Parathyroid adenoma (tissue), 2 donors: Measurements from ENCODE around the gene MAD2L1.
A peak's percentile ranks its signal among the peaks of the same experiment; 100 is the strongest.

Source experiments
- H2AFZ ChIP-seq: fragments of 300-600 bp; sonication (generic); one replicate; pipeline ENCODE4 v1.7.0; 2017; ENCODE audit warnings: antibody characterized with exemption, mild to moderate bottlenecking
- H3K27ac ChIP-seq: fragments of 300-600 bp; sonication (generic); one replicate; pipeline ENCODE4 v1.7.0; 2017
- H3K27me3 ChIP-seq: fragments of 300-600 bp; sonication (generic); one replicate; pipeline ENCODE4 v1.7.0; 2017; ENCODE audit warnings: low read length; ENCODE audit not compliant: control insufficient read depth, insufficient read depth
- H3K36me3 ChIP-seq: fragments of 300-600 bp; sonication (generic); one replicate; pipeline ENCODE4 v1.7.0; 2017; ENCODE audit warnings: low read length; ENCODE audit not compliant: control insufficient read depth, insufficient read depth
- H3K4me1 ChIP-seq: fragments of 300-600 bp; sonication (generic); one replicate; pipeline ENCODE4 v1.7.0; 2017; ENCODE audit warnings: control low read depth
- H3K4me2 ChIP-seq: fragments of 300-600 bp; sonication (generic); one replicate; pipeline ENCODE4 v1.7.0; 2017; ENCODE audit warnings: low read length
- H3K4me3 ChIP-seq: fragments of 300-600 bp; sonication (generic); one replicate; pipeline ENCODE4 v1.7.0; 2017; ENCODE audit warnings: low read depth, low read length
- H3K79me2 ChIP-seq: fragments of 300-600 bp; sonication (generic); one replicate; pipeline ENCODE4 v1.7.0; 2017; ENCODE audit warnings: control low read depth
- H3K9ac ChIP-seq: fragments of 300-600 bp; sonication (generic); one replicate; pipeline ENCODE4 v1.7.0; 2017; ENCODE audit warnings: mild to moderate bottlenecking
- H3K9me3 ChIP-seq: fragments of 300-600 bp; sonication (generic); one replicate; pipeline ENCODE4 v1.7.0; 2017; ENCODE audit warnings: low read length; ENCODE audit not compliant: control insufficient read depth
- TF ChIP-seq, protein P1 (sequence below): fragments of 300-600 bp; sonication (generic); IDR thresholded peaks from one replicate; pipeline ENCODE4 v1.7.0; 2017; ENCODE audit warnings: antibody characterized with exemption, mild to moderate bottlenecking
- donor health status: primary hyperparathyroidism.

MAD2L1 gene

DNA sequence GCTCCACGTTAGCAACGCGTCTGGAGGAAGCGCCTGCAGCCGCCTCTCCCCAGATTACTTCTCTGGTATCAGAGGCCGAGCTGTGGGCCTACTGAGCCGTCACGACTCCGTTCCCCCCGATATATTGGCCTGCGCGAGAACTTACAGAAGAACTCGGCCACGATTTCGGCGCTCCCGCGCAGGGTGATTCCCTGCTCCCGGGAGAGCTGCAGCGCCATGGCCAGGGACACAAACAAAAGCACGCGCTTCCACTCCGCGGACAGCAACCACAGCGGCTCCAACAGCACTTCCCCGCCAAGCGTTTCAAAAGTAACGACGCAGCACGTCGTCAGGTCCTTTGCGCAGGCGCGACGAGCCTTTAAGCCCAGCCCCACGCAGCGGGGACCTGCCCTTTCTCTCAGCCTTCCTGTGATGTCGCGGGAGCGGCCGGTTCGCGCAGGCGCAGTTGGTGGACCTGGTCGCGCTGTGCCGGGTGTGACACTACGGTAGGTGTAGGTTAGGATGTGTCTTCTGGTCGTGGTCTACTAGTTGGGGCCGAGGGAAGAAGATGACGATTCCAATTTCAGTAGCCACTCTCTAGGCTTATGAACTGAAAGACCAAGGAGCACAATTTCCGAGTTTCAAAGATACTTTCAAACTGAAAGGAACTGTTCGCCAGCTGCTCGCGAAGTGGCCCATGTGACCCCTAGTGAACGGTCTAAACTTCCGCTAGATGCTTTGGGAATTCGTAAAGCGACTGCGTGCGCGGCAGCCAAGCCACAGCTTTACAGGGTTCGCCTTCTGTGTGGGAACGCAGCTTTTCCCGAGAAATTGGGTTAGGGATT lies at the start of gene MAD2L1:
MAD2L1 (minus strand) TSS at position 332 of the 824 bp plus-strand sequence; CDS start at position 218, 114 bp downstream.
- Histone ChIP-seq H3K9ac (no peak within 1 kb of the TSS), H3K9me3 (no peaks in the 10 kb centered on the region), H3K27me3 (no peaks in the 10 kb centered on the region), H3K27ac (peak within 1 kb of the TSS; percentile 88), H3K4me2 (peak within 1 kb of the TSS; percentile 96), H2AFZ (peak within 1 kb of the TSS; percentile 93), H3K4me3 (peak within 1 kb of the TSS; percentile 87), H3K36me3 (no peaks in the 10 kb centered on the region), H3K79me2 (no peaks in the 10 kb centered on the region), H3K4me1 (no peaks in the 10 kb centered on the region)
- TF ChIP-seq, protein P1, sequence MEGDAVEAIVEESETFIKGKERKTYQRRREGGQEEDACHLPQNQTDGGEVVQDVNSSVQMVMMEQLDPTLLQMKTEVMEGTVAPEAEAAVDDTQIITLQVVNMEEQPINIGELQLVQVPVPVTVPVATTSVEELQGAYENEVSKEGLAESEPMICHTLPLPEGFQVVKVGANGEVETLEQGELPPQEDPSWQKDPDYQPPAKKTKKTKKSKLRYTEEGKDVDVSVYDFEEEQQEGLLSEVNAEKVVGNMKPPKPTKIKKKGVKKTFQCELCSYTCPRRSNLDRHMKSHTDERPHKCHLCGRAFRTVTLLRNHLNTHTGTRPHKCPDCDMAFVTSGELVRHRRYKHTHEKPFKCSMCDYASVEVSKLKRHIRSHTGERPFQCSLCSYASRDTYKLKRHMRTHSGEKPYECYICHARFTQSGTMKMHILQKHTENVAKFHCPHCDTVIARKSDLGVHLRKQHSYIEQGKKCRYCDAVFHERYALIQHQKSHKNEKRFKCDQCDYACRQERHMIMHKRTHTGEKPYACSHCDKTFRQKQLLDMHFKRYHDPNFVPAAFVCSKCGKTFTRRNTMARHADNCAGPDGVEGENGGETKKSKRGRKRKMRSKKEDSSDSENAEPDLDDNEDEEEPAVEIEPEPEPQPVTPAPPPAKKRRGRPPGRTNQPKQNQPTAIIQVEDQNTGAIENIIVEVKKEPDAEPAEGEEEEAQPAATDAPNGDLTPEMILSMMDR = no peak

DNA sequence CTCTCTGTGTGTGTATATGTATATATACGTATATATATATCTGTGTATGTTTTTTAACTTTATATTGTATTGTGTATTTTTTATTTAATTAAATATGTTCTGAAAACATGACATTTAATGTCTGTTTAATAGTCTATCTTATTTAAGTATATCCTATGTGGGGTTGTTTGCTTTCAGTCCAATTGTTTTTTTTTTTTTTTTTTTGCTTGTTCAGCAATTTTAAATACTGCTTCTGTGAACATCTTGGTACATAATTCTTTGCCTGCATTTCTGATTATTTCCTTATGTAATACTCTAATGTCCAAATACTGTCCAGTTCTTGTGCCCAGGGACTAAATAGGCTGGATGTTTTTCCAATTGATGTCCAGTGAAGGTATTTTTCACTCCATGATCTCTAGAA lies 45.1 kb upstream of the MAD2L1 start:
- H2AFZ ChIP-seq = no peak overlapping the region
- no peaks in the 10 kb centered on the region for H3K79me2 ChIP-seq
- H3K9me3 ChIP-seq = no peaks in the 10 kb centered on the region
- no peaks in the 10 kb centered on the region for H3K27me3 ChIP-seq
- H3K4me2 ChIP-seq = no peak overlapping the region
- H3K4me3 ChIP-seq = no peak overlapping the region
- H3K27ac ChIP-seq = no peak overlapping the region
- no peaks in the 10 kb centered on the region for H3K4me1 ChIP-seq
- TF ChIP-seq, protein P1 = no peak
- no peaks in the 10 kb centered on the region for H3K36me3 ChIP-seq
- H3K9ac ChIP-seq = no peak overlapping the region

DNA sequence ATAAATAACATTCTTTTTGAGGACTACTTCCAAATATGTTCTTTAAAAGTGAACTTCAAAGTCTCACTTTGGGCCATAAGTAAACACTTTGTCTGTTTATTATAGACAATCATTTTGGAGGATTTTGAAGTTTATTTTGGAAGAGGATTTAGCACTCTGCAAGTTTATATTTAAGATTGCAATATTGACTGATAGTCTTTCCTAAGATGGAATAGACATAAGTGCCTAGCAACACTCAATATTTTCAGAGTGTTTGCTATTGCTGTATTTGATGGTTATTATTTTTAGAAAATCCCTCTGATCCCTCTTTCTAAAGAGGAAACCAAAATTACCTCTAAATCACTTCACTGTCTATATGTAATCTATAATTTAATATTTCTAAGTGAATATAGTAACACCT lies 42.8 kb upstream of the MAD2L1 start:
- TF ChIP-seq, protein P1 = no peak
- H2AFZ ChIP-seq = no peak overlapping the region

DNA sequence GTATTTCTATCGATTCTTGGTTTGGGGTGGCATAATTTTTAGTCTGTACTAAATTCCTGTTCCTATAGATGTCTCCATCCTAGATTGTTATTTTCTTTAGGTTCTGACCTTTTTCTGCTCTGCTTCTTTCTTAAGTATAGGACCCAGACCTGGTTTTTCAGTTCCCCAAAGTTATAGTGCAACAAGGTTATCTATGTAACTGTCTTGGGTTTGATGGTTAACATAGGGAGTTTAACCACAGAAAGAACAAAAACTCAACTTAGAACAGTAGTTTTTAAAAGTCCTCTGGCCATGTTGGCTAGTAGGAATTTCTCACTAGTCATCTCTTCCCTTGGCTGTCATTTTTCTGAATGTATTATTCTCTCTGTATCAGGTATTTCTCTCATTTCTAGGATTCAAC lies 38.8 kb upstream of the MAD2L1 start:
- Histone ChIP-seq H3K27me3 (no peaks in the 10 kb centered on the region), H3K79me2 (no peaks in the 10 kb centered on the region), H3K9ac (no peak overlapping the region), H3K36me3 (no peaks in the 10 kb centered on the region), H3K4me1 (no peaks in the 10 kb centered on the region), H3K4me3 (no peak overlapping the region), H2AFZ (no peak overlapping the region), H3K27ac (no peak overlapping the region), H3K4me2 (no peak overlapping the region), H3K9me3 (no peaks in the 10 kb centered on the region)
- TF ChIP-seq, protein P1 = no peak

More for the DNA sequence above, 42.8 kb upstream of the MAD2L1 start:
- Histone ChIP-seq H3K36me3 (no peaks in the 10 kb centered on the region), H3K9ac (no peak overlapping the region), H3K4me3 (no peak overlapping the region), H3K9me3 (no peaks in the 10 kb centered on the region), H3K4me1 (no peaks in the 10 kb centered on the region), H3K27ac (no peak overlapping the region), H3K79me2 (no peaks in the 10 kb centered on the region), H3K27me3 (no peaks in the 10 kb centered on the region), H3K4me2 (no peak overlapping the region)
